Prostate gland (tissue), 2 donors: ENCODE data around the gene TPGS1. TPM values are rescaled to one million over a fixed set of nuclear protein-coding genes. Genes with fewer than 3 reads are reported as not detected.

ENCODE experiments used
- DNase-seq: peaks from one replicate; pipeline ENCODE4 v3.0.0-alpha.2; 2019; ENCODE audit warnings: low spot score
- H3K27ac ChIP-seq, 2 donors: fragments of 200-600 bp; sonication (generic); 2 replicates each; pipeline ENCODE4 v1.5.1; 2017 to 2019
- H3K27me3 ChIP-seq: fragments of 200-600 bp; sonication (generic); replicated peaks from 2 replicates; pipeline ENCODE4 v1.5.1; 2019; ENCODE audit not compliant: insufficient read depth
- H3K36me3 ChIP-seq, 2 donors: fragments of 200-600 bp; sonication (generic); 1 replicate in 1 of 2; 2 replicates in 1 of 2; pipeline versions ENCODE4 v1.5.1 to v1.8.1; 2017 to 2019
- H3K4me1 ChIP-seq: fragments of 200-600 bp; sonication (generic); replicated peaks from 2 replicates; pipeline ENCODE4 v1.5.1; 2019
- H3K4me3 ChIP-seq, 2 donors: fragments of 200-600 bp; sonication (generic); 2 replicates each; pipeline ENCODE4 v1.5.1; 2017 to 2019
- H3K9me3 ChIP-seq: fragments of 200-600 bp; sonication (generic); 2 replicates; pipeline ENCODE4 v1.5.1; 2017
- POLR2A ChIP-seq: fragments of 450-650 bp; IDR thresholded peaks from one replicate; pipeline ENCODE4 v1.6.1; 2016; ENCODE audit warnings: antibody characterized with exemption, mild to moderate bottlenecking
- POLR2AphosphoS5 ChIP-seq: sonication (generic); formaldehyde crosslinking; IDR thresholded peaks from one replicate; pipeline ENCODE4 v1.6.1; 2017; ENCODE audit warnings: antibody characterized with exemption
- WGBS: methylation state at CpG from one replicate; pipeline ENCODE4 v1.1.5; 2018; 5-methylcytosine and 5-hydroxymethylcytosine counted together
- intact Hi-C: fragments of 100-400 bp; cut with DNase I; formaldehyde crosslinking; loops from one replicate; pipeline ENCODE4 v1.14.2; 2022
- total RNA-seq, 2 donors: library from RNA; depleted of rRNA; stranded (reverse); fragments of >200 nt; gene quantifications; one replicate each; pipeline ENCODE4 v1.1.0, GENCODE V29; 2016
- TF ChIP-seq, protein P1 (sequence below), 4 experiments: fragments of 200-600 bp in 2 of 4; fragments of 450-650 bp in 2 of 4; sonication (generic) in 2 of 4; IDR thresholded peaks; 1 replicate in 3 of 4; 2 replicates in 1 of 4; pipeline ENCODE4 v1.5.1; 2016 to 2019; ENCODE audit warnings: antibody characterized with exemption in 4 of 4, mild to moderate bottlenecking in 2 of 4, moderate library complexity in 2 of 4

Gene TPGS1
- total RNA-seq, 2 donors from 2014 or later, result 90.0 to 94.9 TPM

DNA sequence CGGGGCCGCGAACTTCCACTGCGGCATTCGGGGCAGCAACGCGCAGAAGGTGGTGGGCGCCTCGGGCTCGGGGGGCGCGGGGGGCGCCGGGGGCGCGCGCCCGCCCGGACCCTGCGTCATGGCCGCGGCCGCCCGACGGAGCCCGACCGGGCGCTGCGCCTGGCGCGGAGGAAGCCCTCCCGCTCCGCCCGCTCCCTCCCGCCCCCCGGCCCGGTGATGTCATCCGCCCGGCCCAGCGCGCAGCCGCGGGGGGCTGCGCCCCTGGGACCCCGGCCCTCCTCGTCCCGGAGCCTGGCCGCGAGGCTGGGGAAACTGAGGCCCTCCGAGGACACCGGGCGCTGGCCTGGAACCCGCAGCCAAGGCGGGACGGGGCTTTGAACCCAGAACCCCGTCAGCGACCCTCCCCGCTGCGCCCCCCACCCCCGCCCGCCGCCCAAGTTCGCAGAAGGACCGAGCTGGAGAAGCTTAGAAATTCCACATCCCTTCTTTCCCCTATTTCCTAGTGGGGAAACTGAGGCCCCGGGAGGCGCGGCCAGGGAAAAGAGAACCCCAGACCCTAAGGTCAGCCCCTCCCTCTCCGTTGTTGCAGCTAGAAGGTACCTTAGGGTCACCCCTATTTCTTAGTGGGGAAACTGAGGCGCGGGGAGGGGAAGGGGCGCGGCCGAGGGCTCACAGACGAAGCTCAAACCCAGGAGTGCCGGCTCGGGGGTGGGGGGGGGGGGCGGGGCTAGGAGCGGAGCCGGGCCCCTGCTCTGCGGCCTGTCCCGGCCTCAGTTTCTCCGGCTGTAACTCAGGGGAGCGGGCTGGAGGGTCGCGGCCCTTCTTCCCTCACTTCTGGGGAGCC, 46.2 kb upstream of the TPGS1 start, which contains the start of gene SHC2:
TSS of gene SHC2 (minus strand) at position 157 of the 844 bp plus-strand sequence. CDS start at position 120, 37 bp downstream.
- DNase-seq, result peak; percentile 18
- H3K9me3 ChIP-seq, result no peaks in the 10 kb centered on the region
- TF ChIP-seq, protein P1, sequence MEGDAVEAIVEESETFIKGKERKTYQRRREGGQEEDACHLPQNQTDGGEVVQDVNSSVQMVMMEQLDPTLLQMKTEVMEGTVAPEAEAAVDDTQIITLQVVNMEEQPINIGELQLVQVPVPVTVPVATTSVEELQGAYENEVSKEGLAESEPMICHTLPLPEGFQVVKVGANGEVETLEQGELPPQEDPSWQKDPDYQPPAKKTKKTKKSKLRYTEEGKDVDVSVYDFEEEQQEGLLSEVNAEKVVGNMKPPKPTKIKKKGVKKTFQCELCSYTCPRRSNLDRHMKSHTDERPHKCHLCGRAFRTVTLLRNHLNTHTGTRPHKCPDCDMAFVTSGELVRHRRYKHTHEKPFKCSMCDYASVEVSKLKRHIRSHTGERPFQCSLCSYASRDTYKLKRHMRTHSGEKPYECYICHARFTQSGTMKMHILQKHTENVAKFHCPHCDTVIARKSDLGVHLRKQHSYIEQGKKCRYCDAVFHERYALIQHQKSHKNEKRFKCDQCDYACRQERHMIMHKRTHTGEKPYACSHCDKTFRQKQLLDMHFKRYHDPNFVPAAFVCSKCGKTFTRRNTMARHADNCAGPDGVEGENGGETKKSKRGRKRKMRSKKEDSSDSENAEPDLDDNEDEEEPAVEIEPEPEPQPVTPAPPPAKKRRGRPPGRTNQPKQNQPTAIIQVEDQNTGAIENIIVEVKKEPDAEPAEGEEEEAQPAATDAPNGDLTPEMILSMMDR (IDR thresholded peaks at IDR 0.05), result no peak
- TF ChIP-seq POLR2AphosphoS5, result no peak
- no peak for TF ChIP-seq POLR2A
- no peaks in the 10 kb centered on the region for H3K4me1 ChIP-seq
- peak within 1 kb of the TSS; percentile 60 to 75 for H3K4me3 ChIP-seq
- no peaks in the 10 kb centered on the region for H3K27me3 ChIP-seq
- peak within 1 kb of the TSS; percentile 88 to 89 for H3K27ac ChIP-seq
- intact Hi-C loops, result no loop called here
- no peaks in the 10 kb centered on the region for H3K36me3 ChIP-seq
- WGBS, result 0% methylated on average over 26 of the region's 85 CpGs

DNA sequence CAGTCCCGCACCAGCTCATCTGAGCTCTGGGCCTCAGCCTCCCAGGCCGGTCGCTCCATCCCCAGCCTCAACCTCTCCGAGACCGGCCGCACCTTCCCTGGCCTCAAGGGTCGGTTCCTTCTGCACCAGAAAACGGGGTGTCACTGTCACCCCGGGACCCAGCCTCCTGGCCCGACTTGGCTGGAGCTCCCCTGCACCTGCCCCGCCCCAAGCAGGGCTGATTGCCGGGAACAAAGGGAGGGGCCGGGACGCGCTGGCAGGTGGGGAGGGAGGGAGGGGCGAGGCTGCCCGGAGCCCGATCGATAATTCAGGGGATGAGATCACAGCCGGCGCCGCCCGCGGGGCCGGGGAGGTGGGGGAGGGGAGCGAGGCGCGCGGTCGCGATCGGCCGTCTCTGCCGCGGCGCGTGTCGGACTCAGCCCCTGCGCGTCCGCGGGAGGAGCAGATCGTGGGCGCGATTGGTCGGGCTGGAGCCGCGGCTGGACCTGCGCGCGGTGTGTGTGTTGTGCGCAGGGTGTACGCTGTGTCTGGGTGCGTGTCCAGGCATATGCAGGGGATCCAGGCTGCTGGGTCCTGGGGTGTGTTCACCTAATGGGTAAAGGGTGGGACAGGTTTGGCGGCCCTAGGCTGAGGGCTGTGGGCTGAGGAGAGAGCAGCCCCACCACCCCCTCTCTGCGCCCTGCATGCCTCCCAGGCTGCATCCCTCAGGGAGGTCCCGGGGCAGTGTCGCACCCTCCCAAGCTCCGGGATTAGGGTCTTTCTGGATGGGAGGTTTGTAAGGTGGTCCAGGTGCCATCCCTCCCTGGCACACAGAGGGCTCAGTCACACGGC, 45.4 kb upstream of the TPGS1 start:
- Histone ChIP-seq H3K4me3 (peak overlapping the region; percentile 60 to 75), H3K4me1 (no peaks in the 10 kb centered on the region), H3K9me3 (no peaks in the 10 kb centered on the region), H3K27ac (peak overlapping the region; percentile 71 to 73), H3K27me3 (no peaks in the 10 kb centered on the region), H3K36me3 (no peaks in the 10 kb centered on the region)
- intact Hi-C loops, result no loop called here
- WGBS, result 7% methylated on average over 50 of the region's 60 CpGs
- TF ChIP-seq POLR2A (peak; percentile 60), POLR2AphosphoS5 (peak; percentile 43)
- TF ChIP-seq, protein P1 (IDR thresholded peaks at IDR 0.05), result no peak
- peak; percentile 53 for DNase-seq

DNA sequence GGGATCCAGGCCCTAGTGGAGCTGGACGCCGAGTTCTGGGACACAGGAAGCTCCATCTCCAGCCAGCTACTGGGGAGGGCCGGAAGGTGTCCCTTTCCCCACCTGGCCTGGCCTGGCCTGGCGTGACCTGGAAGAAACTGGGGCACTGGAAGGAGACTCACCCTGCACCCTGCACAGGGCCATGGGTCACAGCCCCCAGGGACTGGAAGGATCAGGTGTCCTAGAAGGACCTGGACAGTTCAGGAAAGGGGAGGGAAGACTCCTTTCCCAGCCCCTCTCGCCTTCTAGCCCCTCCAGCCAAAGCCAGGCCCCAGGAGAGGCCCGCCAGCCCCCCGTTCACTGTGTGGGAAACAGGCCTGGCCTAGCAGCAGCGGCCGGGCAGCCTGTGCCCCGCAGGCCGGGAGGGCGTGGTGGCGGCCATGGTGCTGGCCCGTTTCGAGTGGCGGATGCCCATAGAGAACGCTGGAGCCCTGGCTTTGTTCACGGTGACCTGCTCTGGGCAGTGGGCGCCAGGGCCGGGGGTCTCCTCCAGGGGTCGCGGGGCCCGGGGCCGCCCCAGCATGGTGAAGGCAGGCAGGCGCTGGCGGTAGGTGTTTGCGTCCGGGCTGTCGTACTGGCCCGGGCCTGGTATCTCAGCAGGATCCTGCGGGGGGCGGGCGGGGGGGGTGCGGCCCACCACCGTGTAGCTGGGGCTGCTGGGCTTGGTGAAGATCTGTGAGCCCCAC, 43.7 kb upstream of the TPGS1 start:
- no peaks in the 10 kb centered on the region for H3K36me3 ChIP-seq
- H3K9me3 ChIP-seq, result no peaks in the 10 kb centered on the region
- intact Hi-C loops, result no loop called here
- no peak for DNase-seq
- H3K27ac ChIP-seq, result no peak overlapping the region
- no peaks in the 10 kb centered on the region for H3K4me1 ChIP-seq
- no peaks in the 10 kb centered on the region for H3K27me3 ChIP-seq
- TF ChIP-seq POLR2AphosphoS5, result no peak
- TF ChIP-seq POLR2A, result no peak
- TF ChIP-seq, protein P1 (IDR thresholded peaks at IDR 0.05), result no peak
- H3K4me3 ChIP-seq, result no peak overlapping the region
- 81% methylated on average over 25 of the region's 35 CpGs for WGBS

DNA sequence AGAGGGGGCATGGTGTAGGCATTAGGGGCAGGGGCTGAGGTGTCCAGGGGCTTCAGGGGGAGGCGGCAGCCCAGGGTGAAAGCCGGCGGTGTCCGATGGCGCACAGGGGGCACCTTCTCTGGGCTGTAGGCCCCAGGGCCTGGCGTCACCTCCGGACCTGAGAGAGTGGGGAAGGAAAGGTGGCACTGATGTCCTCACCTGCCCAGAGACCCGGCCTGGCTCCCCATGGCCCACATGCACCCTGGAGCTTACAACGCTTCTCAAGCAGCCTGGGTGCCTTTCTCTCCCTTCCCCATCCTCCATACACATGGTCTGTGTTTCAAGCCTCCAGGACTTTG, 43.1 kb upstream of the TPGS1 start:
- 91% methylated on average over 9 of the region's 9 CpGs for WGBS
- Histone ChIP-seq H3K36me3 (no peaks in the 10 kb centered on the region), H3K27ac (no peak overlapping the region), H3K4me3 (no peak overlapping the region), H3K4me1 (no peaks in the 10 kb centered on the region), H3K27me3 (no peaks in the 10 kb centered on the region), H3K9me3 (no peaks in the 10 kb centered on the region)
- TF ChIP-seq POLR2A (no peak), POLR2AphosphoS5 (no peak)
- TF ChIP-seq, protein P1 (IDR thresholded peaks at IDR 0.05), result no peak
- DNase-seq, result no peak
- intact Hi-C loops, result no loop called here
